Hepatocyte (in vitro differentiated cells): Measurements from ENCODE around the gene PACSIN2. TPM values are rescaled to one million over a fixed set of nuclear protein-coding genes. Genes with fewer than 3 reads are reported as not detected.

Source experiments
- DNase-seq: peaks from one replicate; pipeline ENCODE4 v3.0.0-alpha.2; 2016; ENCODE audit warnings: low spot score
- H2AFZ ChIP-seq: fragments of 200-600 bp; sonication (generic); 2 replicates; pipeline ENCODE4 v1.6.0; 2016; ENCODE audit warnings: antibody characterized with exemption, mild to moderate bottlenecking
- H3K27ac ChIP-seq: fragments of 200-600 bp; sonication (generic); 2 replicates; pipeline ENCODE4 v1.5.1; 2016; ENCODE audit warnings: mild to moderate bottlenecking
- H3K27me3 ChIP-seq: fragments of 200-600 bp; sonication (generic); 2 replicates; pipeline ENCODE4 v1.6.1; 2016
- H3K36me3 ChIP-seq: fragments of 200-600 bp; sonication (generic); replicated peaks from 2 replicates; pipeline ENCODE4 v1.5.1; 2016; ENCODE audit warnings: low read depth; ENCODE audit not compliant: insufficient read depth
- H3K4me1 ChIP-seq: fragments of 200-600 bp; sonication (generic); 2 replicates; pipeline ENCODE4 v1.5.1; 2016; ENCODE audit warnings: mild to moderate bottlenecking, moderate library complexity; ENCODE audit not compliant: insufficient read depth
- H3K4me2 ChIP-seq: fragments of 200-600 bp; sonication (generic); 2 replicates; pipeline ENCODE4 v1.6.0; 2016
- H3K4me3 ChIP-seq: fragments of 200-600 bp; sonication (generic); 2 replicates; pipeline ENCODE4 v1.5.1; 2016; ENCODE audit warnings: mild to moderate bottlenecking
- H3K79me2 ChIP-seq: fragments of 200-600 bp; sonication (generic); 2 replicates; pipeline ENCODE4 v1.6.0; 2017; ENCODE audit warnings: mild to moderate bottlenecking
- H3K9me2 ChIP-seq: fragments of 200-600 bp; sonication (generic); replicated peaks from 2 replicates; pipeline ENCODE4 v1.6.0; 2017; ENCODE audit warnings: mild to moderate bottlenecking; ENCODE audit not compliant: insufficient read depth
- H3K9me3 ChIP-seq: fragments of 200-600 bp; sonication (generic); 2 replicates; pipeline ENCODE4 v1.5.1; 2016; ENCODE audit warnings: low read depth, mild to moderate bottlenecking
- H4K20me1 ChIP-seq: fragments of 200-600 bp; sonication (generic); 2 replicates; pipeline ENCODE4 v1.6.0; 2016; ENCODE audit warnings: mild to moderate bottlenecking; ENCODE audit not compliant: insufficient read depth, poor library complexity, severe bottlenecking
- EZH2 ChIP-seq: fragments of 200-600 bp; sonication (generic); IDR thresholded peaks from 2 replicates; pipeline ENCODE4 v1.6.1; 2016; ENCODE audit warnings: antibody characterized with exemption, mild to moderate bottlenecking, borderline replicate concordance
- EZH2phosphoT487 ChIP-seq: fragments of 200-600 bp; sonication (generic); IDR thresholded peaks from one replicate; pipeline ENCODE4 v1.6.1; 2018; ENCODE audit warnings: antibody characterized with exemption, mild to moderate bottlenecking, low read depth, moderate library complexity; ENCODE audit not compliant: unreplicated experiment, severe bottlenecking
- WGBS: methylation state at CpG from one replicate; pipeline ENCODE4 v1.1.6; 2016; ENCODE audit warnings: low lambda C conversion rate; ENCODE audit errors: missing lambda C conversion rate; 5-methylcytosine and 5-hydroxymethylcytosine counted together
- polyA plus RNA-seq: library from polyadenylated mRNA; unstranded; fragments of >200 nt; fragmentation: Nextera tagmentation; extraction: Ambion mirVana; gene quantifications from 2 replicates; pipeline ENCODE4 v1.2.1, GENCODE V29; 2016
- total RNA-seq: library from RNA; depleted of rRNA; stranded (reverse); fragments of >200 nt; gene quantifications from 2 replicates; pipeline ENCODE4 v1.2.3, GENCODE V29; 2014
- TF ChIP-seq, protein P1 (sequence below): fragments of 200-600 bp; sonication (generic); IDR thresholded peaks from 2 replicates; pipeline ENCODE4 v1.5.1; 2016; ENCODE audit warnings: antibody characterized with exemption, mild to moderate bottlenecking; ENCODE audit not compliant: poor library complexity

PACSIN2 gene
- total and polyA plus RNA-seq, 2 experiments from 2014 or later, result 77.7 to 86.3 TPM

DNA sequence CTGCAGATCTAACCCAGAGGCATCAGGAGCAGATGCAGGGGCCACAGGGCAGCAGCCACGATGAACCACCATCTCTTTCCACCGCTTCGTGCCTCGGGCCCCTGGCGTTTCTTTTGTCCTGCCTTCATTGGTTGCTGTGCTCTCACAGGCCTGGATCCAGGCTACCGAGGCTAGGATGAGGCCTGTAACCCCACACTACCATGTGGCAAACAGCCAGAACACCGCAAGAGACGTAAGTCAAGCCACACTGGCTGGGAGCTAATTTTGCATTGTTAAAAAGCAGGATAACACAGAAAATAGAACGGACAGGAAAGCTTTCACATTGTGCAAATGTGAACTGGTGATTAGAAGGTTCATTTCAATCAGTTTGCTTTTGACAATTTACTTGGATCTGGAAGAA, 142.1 kb downstream of the PACSIN2 start:
- H3K9me2 ChIP-seq, result no peaks in the 10 kb centered on the region
- H3K4me1 ChIP-seq, result peaks cover 3% of the 10 kb centered on the region
- no peak overlapping the region for H3K4me3 ChIP-seq
- H3K27me3 ChIP-seq, result no peaks in the 10 kb centered on the region
- no peaks in the 10 kb centered on the region for H3K9me3 ChIP-seq
- H4K20me1 ChIP-seq, result no peaks in the 10 kb centered on the region
- DNase-seq, result no peak
- H3K79me2 ChIP-seq, result no peaks in the 10 kb centered on the region
- WGBS, result 89% methylated on average over 9 of the region's 9 CpGs
- H2AFZ ChIP-seq, result no peak overlapping the region
- H3K4me2 ChIP-seq, result no peak overlapping the region
- H3K27ac ChIP-seq, result no peak overlapping the region
- H3K36me3 ChIP-seq, result no peaks in the 10 kb centered on the region
- no peak for TF ChIP-seq EZH2phosphoT487
- TF ChIP-seq, protein P1, sequence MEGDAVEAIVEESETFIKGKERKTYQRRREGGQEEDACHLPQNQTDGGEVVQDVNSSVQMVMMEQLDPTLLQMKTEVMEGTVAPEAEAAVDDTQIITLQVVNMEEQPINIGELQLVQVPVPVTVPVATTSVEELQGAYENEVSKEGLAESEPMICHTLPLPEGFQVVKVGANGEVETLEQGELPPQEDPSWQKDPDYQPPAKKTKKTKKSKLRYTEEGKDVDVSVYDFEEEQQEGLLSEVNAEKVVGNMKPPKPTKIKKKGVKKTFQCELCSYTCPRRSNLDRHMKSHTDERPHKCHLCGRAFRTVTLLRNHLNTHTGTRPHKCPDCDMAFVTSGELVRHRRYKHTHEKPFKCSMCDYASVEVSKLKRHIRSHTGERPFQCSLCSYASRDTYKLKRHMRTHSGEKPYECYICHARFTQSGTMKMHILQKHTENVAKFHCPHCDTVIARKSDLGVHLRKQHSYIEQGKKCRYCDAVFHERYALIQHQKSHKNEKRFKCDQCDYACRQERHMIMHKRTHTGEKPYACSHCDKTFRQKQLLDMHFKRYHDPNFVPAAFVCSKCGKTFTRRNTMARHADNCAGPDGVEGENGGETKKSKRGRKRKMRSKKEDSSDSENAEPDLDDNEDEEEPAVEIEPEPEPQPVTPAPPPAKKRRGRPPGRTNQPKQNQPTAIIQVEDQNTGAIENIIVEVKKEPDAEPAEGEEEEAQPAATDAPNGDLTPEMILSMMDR, result no peak
- TF ChIP-seq EZH2, result no peak

DNA sequence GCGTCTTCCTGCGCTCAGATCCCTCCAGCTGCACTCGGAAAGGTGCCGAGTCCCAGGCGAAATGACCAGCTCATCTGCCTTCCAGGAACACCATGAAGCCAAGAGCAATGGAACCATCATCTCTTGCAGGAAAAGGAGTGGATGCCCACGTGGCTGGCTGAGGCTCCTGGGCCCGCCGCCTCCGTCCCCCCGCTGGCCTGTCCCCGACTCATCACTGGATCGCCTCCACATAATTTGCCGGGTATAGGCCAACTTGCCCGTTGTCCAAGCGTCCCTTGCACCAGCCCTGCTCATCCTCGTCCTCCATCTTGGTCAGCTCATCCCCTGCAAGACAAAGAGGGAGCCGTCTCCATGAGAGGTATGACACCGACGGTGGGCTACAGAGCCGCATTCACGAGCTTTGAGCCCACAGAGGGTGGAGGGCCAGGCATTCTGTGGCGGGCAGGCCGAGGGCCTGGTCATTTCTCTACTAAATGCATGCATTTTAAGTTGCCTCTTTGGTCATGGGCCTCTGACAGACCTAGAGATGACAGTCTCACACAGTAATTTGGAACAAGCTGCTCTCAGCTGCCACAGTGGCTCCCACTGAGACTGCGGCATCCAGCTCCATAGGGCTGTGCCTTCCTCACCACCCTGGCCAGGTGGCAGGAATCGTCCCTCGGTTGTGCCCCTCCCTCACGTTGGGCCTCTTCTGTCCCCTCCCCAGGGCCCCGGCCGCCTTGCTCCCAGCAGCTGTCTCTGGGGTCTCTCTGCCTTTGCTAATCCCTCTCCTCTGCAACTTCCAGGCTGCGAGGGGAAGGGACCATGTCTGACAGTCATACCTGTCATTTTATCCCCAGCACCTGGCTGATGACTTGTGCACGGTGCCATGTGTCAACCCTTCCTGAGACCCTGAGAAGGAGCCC, 143.6 kb downstream of the PACSIN2 start:
- H3K4me3 ChIP-seq, result no peak overlapping the region
- H3K9me3 ChIP-seq, result no peaks in the 10 kb centered on the region
- no peak overlapping the region for H2AFZ ChIP-seq
- DNase-seq, result no peak
- H3K36me3 ChIP-seq, result no peaks in the 10 kb centered on the region
- no peaks in the 10 kb centered on the region for H3K79me2 ChIP-seq
- no peaks in the 10 kb centered on the region for H4K20me1 ChIP-seq
- no peaks in the 10 kb centered on the region for H3K27me3 ChIP-seq
- H3K9me2 ChIP-seq, result no peaks in the 10 kb centered on the region
- TF ChIP-seq EZH2phosphoT487, result no peak
- no peak for TF ChIP-seq EZH2
- TF ChIP-seq, protein P1, result no peak
- WGBS, result 94% methylated on average over 31 of the region's 31 CpGs
- H3K27ac ChIP-seq, result no peak overlapping the region
- H3K4me2 ChIP-seq, result no peak overlapping the region
- peaks cover 3% of the 10 kb centered on the region for H3K4me1 ChIP-seq

DNA sequence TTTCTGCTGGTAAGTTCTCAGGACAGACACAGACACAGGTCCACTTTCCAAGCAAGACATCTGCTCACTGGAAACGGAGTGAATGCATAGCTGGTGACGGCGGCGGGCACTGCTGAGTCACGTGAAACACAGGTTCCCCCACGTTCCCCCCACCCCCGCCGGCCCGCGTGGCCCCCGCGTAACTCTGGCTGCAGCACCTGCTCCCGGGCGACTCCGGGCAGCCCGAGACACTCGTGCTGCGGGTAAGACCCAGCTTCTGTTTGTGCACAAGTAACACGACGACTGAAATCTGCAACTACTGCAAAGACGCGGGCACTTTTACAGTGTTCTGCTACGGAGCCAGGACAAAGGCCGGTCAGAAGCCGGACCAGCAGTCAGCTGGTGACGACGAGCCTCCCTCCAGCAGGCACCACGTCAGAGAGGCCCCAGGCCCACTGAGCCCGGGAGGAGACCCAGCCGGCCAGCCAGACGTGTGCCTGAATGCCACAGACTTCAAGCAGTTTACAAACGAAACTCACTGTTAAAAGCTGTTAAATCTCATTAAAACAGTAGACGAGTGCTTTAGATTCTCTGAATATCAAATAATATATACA, 145.0 kb downstream of the PACSIN2 start:
- no peak for TF ChIP-seq EZH2phosphoT487
- no peak for TF ChIP-seq EZH2
- TF ChIP-seq, protein P1, result no peak
- Histone ChIP-seq H3K4me1 (peaks cover 3% of the 10 kb centered on the region), H3K27ac (no peak overlapping the region), H3K9me2 (no peaks in the 10 kb centered on the region), H4K20me1 (no peaks in the 10 kb centered on the region), H3K36me3 (no peaks in the 10 kb centered on the region), H3K4me2 (no peak overlapping the region), H2AFZ (no peak overlapping the region), H3K27me3 (no peaks in the 10 kb centered on the region), H3K4me3 (no peak overlapping the region), H3K79me2 (no peaks in the 10 kb centered on the region), H3K9me3 (no peaks in the 10 kb centered on the region)
- WGBS, result 92% methylated on average over 32 of the region's 33 CpGs
- DNase-seq, result no peak
